Subcutaneous abdominal adipose tissue (tissue), 5 donors: ENCODE data around the gene RUNDC1.

Experiments
- H3K27ac ChIP-seq: one replicate; pipeline ENCODE4 v1.7.0; 2013; ENCODE audit warnings: low read depth, mild to moderate bottlenecking, inconsistent platforms, low read length, moderate library complexity
- H3K27me3 ChIP-seq, 5 donors: one replicate each; pipeline ENCODE4 v1.7.0; 2013; ENCODE audit warnings: low read length in 5 of 5, inconsistent platforms in 1 of 5; ENCODE audit not compliant: control insufficient read depth in 5 of 5, insufficient read depth in 4 of 5
- H3K36me3 ChIP-seq, 5 donors: one replicate each; pipeline ENCODE4 v1.7.0; 2013; ENCODE audit warnings: low read length in 5 of 5; ENCODE audit not compliant: control insufficient read depth in 5 of 5, insufficient read depth in 5 of 5
- H3K4me1 ChIP-seq, 5 donors: one replicate each; pipeline ENCODE4 v1.7.0; 2013; ENCODE audit warnings: low read length in 5 of 5, mild to moderate bottlenecking in 3 of 5, moderate library complexity in 1 of 5; ENCODE audit not compliant: control insufficient read depth in 5 of 5, insufficient read depth in 5 of 5
- H3K4me3 ChIP-seq, 5 donors: one replicate each; pipeline ENCODE4 v1.7.0; 2013; ENCODE audit warnings: low read length in 5 of 5, low read depth in 1 of 5
- H3K9ac ChIP-seq, 5 donors: one replicate each; pipeline ENCODE4 v1.7.0; 2013; ENCODE audit warnings: low read length in 5 of 5, mild to moderate bottlenecking in 4 of 5, moderate library complexity in 3 of 5
- H3K9me3 ChIP-seq, 5 donors: one replicate each; pipeline ENCODE4 v1.7.0; 2013; ENCODE audit warnings: low read length in 5 of 5; ENCODE audit not compliant: control insufficient read depth in 5 of 5
- donor health status: healthy.
- donor health status: healthy.
- donor health status: healthy.
- donor health status: healthy.
- donor health status: healthy.

The RUNDC1 gene

GRCh38 chr17:42980274-42980765 lies at the start of gene RUNDC1:
Gene RUNDC1 (plus strand): TSS chr17:42980565. CDS start chr17:42980577, 12 bp downstream.
- Histone ChIP-seq H3K9me3 (no peaks in the 10 kb centered on the region), H3K9ac (peak within 1 kb of the TSS; percentile 53 to 89 (median 87)), H3K27me3 (no peaks in the 10 kb centered on the region), H3K4me3 (peak within 1 kb of the TSS; percentile 82 to 95 (median 88)), H3K4me1 (peaks cover 0 to 42% (median 38%) of the 10 kb centered on the region in 5 donors), H3K36me3 (no peaks in the 10 kb centered on the region), H3K27ac (peak within 1 kb of the TSS; percentile 69)

DNA sequence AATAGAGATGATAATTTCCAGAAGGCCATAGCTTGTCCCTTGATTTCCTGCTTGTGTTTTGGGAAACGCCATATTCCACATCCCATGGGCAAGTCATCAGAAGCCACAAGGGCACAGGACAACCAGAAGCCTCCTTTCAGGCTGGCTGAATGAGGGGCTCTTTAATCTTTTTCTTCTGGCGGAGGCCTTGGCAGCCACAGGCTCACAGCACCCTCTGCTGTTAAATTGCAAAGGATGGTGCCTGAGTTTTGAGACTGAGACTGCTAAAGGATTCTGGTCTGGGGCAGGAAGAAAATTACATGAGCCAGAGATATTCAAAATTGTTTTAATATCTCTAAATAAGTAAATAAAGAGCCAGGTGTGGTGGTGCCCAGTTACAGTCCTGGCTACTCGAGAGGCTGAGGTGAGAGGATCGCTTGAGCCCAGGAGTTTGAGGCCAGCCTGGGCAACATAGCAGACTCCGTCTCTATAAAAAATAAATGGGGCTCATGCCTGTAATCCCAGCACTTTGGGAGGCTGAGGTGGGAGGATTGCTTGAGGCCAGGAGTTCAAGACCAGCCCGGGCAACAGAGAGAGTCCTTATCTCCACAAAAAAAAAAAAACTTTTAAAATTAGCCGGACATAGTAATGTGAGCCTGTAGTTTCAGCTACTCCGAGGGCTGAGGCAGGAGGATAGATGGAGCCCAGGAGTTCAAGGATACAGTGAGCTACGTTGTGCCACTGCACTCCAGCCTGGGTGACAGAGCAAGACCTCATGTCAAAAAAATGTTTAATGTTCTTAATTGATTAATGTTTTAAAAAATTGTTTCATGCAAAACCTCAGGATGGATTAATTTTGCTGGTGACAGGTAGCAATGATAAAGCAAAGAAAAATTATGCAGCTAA lies 42.4 kb upstream of the RUNDC1 start:
- H3K4me1 ChIP-seq = peaks cover 0 to 3% (median 0%) of the 10 kb centered on the region in 5 donors
- peak overlapping the region in 1 of 5 donors; percentile 11 for H3K9ac ChIP-seq
- H3K27me3 ChIP-seq = no peaks in the 10 kb centered on the region
- H3K4me3 ChIP-seq = no peak overlapping the region
- no peaks in the 10 kb centered on the region for H3K36me3 ChIP-seq
- H3K27ac ChIP-seq = no peak overlapping the region
- H3K9me3 ChIP-seq = no peaks in the 10 kb centered on the region

DNA sequence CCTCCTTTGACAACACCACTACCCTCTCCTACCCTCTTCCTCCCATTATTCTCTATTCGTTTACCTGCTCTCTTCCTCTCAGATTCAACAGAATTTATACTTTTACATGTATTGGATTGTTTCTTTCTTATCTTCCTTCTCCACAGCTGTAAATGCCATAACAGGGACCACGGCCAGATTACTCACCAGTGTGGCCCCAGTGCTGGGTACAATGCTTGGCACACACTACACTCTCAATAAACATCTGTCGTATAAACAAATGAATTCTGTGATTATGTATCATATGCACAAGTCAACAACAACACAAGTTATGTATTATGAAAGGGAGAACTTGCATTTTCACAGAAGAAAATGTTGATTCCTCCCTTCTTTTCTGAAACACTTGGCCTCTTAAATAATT lies 36.2 kb upstream of the RUNDC1 start:
- no peak overlapping the region for H3K9ac ChIP-seq
- no peak overlapping the region for H3K27ac ChIP-seq

DNA sequence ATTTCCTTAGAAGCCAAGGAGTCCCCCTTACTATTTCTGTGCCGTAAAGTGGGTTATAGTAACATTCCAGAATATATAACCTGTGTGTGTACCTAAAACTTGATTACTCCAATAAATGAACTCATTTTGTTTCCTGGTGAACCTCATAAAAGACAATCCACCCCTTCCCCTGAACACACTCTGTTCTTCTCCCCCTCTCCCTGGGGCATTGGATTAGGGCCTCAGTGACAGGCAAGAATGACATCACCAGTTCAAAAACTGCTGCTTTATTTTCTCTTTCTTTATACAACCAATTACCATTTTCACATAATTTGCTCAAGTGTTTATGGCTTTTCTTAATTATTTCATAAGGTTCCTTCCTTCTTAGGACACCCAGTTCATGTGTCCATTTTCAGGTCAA lies 33.6 kb upstream of the RUNDC1 start:
- H3K27me3 ChIP-seq = no peaks in the 10 kb centered on the region
- no peak overlapping the region for H3K9ac ChIP-seq
- H3K27ac ChIP-seq = no peak overlapping the region
- H3K4me1 ChIP-seq = peaks cover 0 to 5% (median 0%) of the 10 kb centered on the region in 5 donors
- H3K4me3 ChIP-seq = no peak overlapping the region
- H3K36me3 ChIP-seq = peaks cover 9 to 38% (median 31%) of the 10 kb centered on the region in 5 donors
- H3K9me3 ChIP-seq = no peaks in the 10 kb centered on the region

More for the DNA sequence above, 36.2 kb upstream of the RUNDC1 start:
- H3K36me3 ChIP-seq = peaks cover 1 to 12% (median 6%) of the 10 kb centered on the region in 5 donors
- H3K4me3 ChIP-seq = no peak overlapping the region
- H3K4me1 ChIP-seq = peaks cover 0 to 5% (median 0%) of the 10 kb centered on the region in 5 donors
- no peaks in the 10 kb centered on the region for H3K27me3 ChIP-seq
- H3K9me3 ChIP-seq = no peaks in the 10 kb centered on the region

DNA sequence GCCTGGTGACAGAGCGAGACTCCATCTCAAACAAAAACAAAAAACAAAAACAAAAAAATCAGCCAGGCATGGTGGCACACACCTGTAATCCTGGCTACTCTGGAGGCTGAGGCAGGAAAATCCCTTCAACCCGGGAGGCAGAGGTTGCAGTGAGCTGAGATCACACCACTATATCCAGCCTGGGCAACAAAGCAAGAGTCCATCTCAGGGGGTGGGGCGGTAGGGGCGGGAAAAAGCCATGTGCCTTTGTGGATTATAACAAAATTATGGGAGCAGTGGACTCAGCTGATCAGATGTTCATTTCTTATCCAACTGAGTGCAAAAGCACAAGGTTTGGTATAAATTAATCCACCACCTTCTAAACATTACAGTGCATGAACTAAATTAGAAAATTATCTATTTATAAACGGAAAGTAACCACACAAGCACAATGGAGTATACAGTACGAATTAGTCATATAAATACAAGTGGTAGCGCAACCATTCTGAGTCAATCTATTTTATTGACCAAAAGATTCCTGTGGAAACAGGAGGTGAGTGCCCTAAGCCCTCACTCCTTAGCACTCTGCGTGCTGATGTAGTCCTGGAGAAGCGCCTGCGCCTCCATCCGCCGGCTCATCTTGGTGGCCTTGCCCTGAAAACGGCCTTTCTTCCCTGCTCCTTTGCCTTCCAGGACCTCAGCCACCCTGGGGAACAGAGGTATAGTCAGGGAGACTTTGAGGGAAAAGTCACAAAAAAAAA lies 30.2 kb upstream of the RUNDC1 start:
- H3K27ac ChIP-seq = no peak overlapping the region
- no peaks in the 10 kb centered on the region for H3K9me3 ChIP-seq
- peaks cover 11 to 72% (median 60%) of the 10 kb centered on the region in 5 donors for H3K36me3 ChIP-seq
- H3K9ac ChIP-seq = no peak overlapping the region
- H3K4me3 ChIP-seq = no peak overlapping the region
- no peaks in the 10 kb centered on the region for H3K27me3 ChIP-seq
- H3K4me1 ChIP-seq = peaks cover 0 to 5% (median 0%) of the 10 kb centered on the region in 5 donors

DNA sequence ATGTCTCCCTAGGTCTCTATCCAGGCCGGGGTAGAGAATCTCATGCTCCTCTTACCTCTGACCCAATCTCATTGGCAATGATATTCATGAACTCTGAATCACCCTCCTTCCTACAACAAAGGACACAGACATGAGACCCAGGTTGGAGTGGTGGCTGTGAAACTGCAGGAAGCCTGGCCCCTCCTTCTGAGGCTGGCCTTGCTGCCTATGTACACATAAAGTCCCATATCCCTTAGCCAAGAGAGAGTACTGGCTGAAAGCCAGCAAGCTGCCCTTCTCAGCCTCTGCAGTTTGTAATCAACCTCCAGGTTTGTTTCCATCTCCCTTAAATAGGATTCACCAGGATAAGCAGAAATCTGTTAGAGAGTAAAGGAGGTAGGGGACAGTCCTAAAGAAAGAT lies 26.7 kb upstream of the RUNDC1 start:
- no peak overlapping the region for H3K4me3 ChIP-seq
- H3K9ac ChIP-seq = no peak overlapping the region
- no peaks in the 10 kb centered on the region for H3K9me3 ChIP-seq
- peaks cover 0 to 4% (median 0%) of the 10 kb centered on the region in 5 donors for H3K4me1 ChIP-seq
- H3K27me3 ChIP-seq = no peaks in the 10 kb centered on the region
- H3K27ac ChIP-seq = no peak overlapping the region
- H3K36me3 ChIP-seq = peaks cover 13 to 91% (median 77%) of the 10 kb centered on the region in 5 donors

DNA sequence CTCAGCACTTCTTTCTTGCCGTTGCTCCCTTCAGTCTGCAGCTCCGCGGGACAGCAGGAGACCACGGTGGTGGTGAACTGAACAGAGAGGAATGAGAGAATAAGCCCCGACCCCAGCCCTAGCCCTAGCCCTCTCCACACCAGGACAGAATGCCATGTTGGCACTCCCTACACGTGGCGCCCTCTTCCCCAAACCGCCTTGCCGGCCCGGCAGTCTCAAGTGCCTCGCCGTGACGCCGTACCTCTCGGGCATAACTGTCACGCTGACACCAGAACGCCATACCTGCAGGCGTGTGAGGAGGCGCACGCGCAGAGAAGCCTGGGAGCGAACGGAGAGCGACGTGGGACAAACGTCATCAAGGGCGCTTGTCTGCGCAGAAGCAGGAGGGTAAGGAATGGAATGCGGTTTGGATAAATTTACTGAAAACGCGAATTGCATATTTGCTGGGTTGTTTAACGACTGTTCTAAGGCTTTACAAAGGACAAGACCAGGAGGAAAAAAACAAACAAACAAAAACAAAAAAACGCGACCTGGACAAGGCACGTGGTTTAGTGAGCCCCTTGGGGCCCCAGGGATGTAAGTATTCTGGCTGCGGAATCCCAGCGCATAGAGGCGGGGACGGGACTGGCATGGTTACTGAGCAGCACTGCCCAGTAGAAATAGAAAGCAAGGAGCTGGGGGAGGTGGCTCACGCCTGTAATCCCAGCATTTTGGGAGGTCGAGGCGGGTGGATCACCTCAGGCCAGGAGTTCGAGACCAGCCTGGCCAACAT lies 16.0 kb upstream of the RUNDC1 start, which contains the start of gene AARSD1:
Gene AARSD1, minus strand, starts transcription at position 294 of the 772 bp plus-strand sequence. Its CDS starts 14 bp downstream, at position 280.
- Histone ChIP-seq H3K4me1 (peaks cover 0 to 15% (median 9%) of the 10 kb centered on the region in 5 donors), H3K9ac (peak within 1 kb of the TSS; percentile 83 to 98 (median 94)), H3K36me3 (peaks cover 6 to 36% (median 25%) of the 10 kb centered on the region in 5 donors), H3K9me3 (no peaks in the 10 kb centered on the region), H3K27me3 (no peaks in the 10 kb centered on the region), H3K4me3 (peak within 1 kb of the TSS; percentile 79 to 96 (median 86)), H3K27ac (peak within 1 kb of the TSS; percentile 74)

GRCh38 chr17:42967925-42968324 lies 12.4 kb upstream of the RUNDC1 start:
- H3K36me3 ChIP-seq = peaks cover 0 to under 1% (median 0%) of the 10 kb centered on the region in 5 donors
- H3K27ac ChIP-seq = no peak overlapping the region
- H3K9me3 ChIP-seq = no peaks in the 10 kb centered on the region
- no peaks in the 10 kb centered on the region for H3K27me3 ChIP-seq
- no peak overlapping the region for H3K4me3 ChIP-seq
- peaks cover 0 to 15% (median 9%) of the 10 kb centered on the region in 5 donors for H3K4me1 ChIP-seq
- H3K9ac ChIP-seq = no peak overlapping the region

DNA sequence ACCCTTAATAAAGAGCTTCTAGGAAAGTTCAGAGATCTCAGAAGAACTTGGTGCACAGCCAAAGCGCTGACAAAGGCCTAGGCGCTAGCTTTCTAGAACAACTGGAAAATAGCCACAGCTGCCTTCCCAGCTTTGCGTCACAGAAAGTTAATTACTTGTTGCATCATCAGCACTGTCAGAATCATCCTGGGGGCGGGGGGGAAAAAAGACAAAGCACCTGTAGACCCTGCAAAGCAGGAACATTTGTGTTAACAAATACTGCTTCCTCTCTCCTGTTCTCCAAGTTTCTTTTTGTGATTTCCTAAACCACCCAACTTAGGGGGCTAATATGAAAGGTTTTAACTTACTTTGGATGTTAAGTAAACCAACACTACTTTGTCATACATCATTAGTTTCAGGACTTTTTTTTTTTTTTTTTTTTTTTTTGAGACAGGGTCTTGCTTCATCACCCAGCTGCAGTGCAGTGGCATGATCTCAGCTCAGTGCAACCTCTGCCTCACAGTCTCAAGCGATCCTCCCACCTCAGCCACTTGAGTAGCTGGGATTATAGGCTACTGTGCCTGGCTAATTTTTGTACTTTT lies 11.3 kb upstream of the RUNDC1 start:
- H3K27ac ChIP-seq = no peak overlapping the region
- no peak overlapping the region for H3K9ac ChIP-seq
- H3K9me3 ChIP-seq = no peaks in the 10 kb centered on the region
- no peaks in the 10 kb centered on the region for H3K27me3 ChIP-seq
- H3K4me1 ChIP-seq = peaks cover 0 to 5% (median under 1%) of the 10 kb centered on the region in 5 donors
- H3K36me3 ChIP-seq = no peaks in the 10 kb centered on the region
- no peak overlapping the region for H3K4me3 ChIP-seq
